Activated naive CD8-positive, alpha-beta T cell treated with anti-CD3 and anti-CD28 coated beads, Interleukin-2, amount 50 U/mL, for 16 hours (primary cell): ENCODE measurements around the gene KRT1.
"Not testable (repeated sequence)": the region's sequence is repeated elsewhere in the genome, so short reads cannot be mapped to it uniquely, and the experiment has no call there.

ENCODE experiments used
- DNase-seq: peaks from one replicate; pipeline ENCODE4 v3.0.0-alpha.2; 2020; ENCODE audit warnings: low read depth, low spot score

Gene KRT1

DNA sequence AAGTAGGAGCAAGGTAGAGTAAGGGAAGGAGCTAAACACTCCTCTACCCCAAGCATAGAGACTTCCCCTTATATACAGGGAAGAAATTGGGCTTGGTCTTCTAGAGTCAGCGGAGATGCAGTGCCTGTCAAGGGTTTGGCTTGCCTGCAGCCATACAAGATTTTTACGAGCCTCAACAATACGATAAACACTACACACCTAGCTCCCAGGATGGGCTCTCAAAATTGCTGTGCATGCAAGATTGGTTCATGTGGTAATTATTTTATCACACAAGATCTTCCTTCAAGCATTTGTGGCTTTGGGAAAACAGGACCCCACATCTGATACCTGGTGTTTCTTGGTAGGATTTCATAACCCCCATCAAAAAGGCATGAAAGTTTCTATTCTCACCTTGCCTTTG is at the start of gene KRT1:
TSS of gene KRT1 (minus strand) at position 45 of the 400 bp plus-strand sequence. CDS start 59 bp downstream, outside the sequence.
- no peak for DNase-seq

DNA sequence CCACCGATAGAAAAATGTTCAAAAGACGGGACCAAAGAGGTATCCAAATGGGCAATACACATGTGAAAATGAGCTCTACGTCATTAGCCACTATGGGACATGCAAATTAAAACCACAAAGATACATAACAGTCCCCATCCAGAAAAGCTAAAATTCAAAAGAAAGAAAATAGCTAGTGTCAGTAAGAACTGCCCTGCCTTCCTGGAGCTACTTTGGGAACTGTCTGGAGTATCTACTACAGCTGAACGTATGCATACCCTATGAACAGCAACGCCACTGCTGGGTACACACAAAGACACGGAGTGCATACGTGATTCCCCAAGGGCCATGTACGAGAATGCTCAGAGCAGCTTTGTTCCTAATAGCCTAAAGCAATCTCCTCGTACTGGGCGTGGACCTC is 48.9 kb upstream of the KRT1 start:
- DNase-seq, result no peak

DNA sequence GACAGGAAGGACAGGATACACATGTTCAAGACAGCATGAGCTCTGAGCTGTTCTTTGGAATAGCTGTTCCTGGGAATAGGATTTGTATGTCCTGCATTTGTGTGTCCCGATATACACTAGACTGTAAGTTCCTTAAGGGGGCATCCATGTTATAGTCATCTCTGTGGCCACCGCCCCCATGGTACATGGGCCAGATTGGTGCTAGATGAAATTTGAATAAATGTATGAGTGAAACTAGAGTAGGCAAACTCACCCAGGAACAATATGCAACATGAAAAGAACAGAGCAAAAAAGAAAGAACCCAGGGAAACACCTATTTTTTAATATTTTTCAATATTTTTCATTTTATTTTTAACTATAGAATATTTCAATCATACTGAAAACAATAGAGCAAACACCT is 48.2 kb upstream of the KRT1 start:
- no peak for DNase-seq

DNA sequence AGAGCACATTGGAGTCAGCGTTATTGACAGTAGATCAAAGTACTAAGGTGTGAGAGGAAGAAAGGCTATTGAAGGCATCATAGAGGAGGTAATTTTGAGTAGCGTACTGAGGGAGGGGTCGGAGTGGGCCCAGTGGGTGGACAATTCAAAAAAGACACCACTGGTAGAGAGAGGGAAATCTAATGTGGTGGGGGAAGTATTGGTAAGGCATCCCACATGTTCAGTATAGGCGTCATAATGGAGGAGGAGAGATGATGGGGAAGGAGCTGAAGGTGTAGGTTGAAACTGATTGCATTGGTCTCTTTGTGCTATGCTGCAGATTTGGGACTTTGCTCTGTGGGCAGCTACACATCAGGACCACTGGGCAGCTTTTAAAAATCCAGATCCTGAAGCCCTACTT is 46.8 kb upstream of the KRT1 start:
- no peak for DNase-seq

DNA sequence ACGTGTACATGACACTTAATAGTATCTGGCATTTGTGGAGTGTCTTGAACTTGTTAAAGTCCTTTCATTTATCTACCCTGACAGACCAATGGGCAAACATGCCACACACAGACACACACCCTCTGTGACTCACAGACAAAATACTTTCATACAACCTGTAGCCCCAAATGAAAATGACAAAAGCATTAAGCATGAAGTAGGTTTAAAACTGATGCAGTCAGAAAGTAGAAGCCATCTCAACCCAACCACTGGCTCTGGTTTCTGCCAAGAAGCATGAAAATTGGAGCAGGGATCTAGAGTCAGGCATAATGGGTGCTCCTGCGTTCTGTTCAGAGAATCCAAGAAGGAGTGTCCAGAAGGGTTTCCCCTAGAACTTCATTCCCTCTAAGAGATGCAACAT is 46.2 kb upstream of the KRT1 start:
- DNase-seq, result no peak

DNA sequence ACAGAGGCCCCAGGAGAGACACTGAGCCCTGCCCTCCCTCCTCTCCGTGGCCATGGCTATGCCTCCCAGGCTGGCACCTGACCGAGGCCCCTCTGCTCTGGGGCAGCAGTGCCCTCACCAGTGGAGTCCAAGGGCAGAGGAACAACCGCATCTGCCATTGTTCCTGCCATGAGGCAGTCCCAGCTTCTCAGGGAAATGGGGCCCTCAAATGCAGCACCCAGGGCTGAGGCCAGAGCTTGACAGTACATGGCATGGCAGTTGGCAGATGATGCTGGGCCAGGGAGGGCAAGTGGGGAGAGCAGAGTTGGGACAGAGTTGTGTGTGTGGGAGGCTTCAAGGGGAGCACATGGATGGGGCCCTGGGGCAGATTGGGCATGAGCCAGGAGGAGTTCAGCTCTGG is 44.2 kb upstream of the KRT1 start:
- DNase-seq, result no peak

DNA sequence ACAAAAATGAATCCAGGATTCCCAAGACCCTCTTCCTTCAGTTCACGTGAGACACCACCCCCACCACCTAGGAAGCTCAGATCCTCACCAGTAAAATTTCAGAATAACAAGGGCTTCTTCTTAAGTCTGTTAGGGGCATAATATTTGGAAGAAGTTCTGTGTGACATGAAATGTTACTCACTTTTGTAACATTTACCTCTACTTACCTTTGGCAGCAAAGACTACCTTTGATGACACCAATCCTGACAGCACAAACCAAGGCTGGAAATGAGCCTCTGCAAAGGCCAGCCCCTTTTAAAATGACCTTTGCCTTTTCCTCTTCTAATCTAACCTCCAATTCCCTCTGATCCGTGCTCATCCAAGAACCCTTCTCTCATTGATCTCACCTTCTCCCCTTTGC is 42.5 kb upstream of the KRT1 start:
- no peak for DNase-seq

DNA sequence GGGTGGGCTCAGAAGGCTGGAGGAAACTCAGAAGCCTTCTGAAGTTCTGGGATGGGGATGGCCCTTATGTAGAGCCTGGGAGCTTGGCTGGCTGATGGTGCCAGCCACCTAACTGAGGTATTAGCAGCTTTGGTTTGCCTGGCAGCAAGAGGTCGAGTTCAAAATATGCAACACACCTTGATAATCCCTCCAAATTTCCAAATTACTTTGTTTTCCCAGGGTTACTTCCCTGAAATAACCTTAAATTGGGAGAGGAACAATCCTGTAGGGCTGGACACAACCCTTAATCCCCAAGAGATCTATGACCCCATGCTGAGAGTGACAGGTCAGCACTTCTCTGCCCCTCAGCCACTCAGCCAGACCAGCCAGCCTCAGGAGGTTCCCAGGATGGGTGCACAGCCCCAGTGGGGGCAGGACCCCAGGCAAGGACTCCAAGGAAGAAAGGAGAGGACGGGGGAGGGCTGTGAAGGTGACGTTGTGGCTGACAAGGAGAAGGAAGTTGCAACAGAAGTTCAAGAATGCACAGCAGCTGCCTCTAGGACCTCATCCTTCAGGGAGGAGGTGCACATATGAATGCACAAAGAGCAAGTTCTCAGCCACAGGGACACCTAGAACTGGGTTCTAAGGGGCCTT is 41.7 kb upstream of the KRT1 start:
- DNase-seq, result no peak

DNA sequence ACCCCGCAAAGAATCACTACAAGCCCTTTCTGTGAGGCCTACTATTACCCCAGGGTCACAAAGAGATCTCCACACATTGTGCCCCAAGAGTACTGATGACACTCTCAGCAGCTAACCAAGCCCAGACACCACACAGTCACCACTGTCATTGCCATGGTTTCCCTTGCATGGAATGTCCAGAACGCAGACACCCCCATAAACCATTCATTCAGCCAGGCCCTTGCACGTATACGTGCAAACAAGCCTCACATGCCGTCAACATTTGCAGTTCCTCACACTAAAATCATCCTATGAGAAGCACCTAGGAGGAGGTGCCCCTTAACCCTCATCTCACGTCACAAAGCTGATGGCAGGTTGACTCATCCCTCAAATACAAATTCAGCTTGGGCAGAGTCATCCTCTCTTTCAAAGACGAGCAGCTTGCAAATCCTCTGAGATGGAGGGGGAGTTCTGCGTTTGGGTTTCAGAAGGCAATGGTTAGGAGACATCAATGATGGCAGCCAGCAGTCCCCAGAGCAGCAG is 40.2 kb upstream of the KRT1 start:
- no peak for DNase-seq

DNA sequence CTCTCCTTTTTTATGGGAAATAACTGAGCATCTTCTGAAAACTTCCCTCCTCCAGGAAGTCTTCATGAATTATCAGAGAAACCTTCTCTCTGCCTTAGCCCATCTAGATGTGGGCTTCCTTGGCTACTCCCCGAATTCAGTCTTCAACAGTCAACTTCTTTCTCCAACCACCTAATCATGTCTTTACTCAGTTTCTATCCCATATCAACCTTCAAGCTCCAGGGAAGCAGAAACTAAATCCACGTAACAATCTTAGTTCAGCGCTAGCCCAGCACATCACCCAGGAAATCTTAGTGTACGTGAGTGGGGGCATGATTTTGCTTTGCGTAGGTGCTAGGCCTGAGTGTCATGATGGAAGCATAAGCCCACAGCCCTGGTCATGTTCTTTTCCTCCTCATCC is 35.9 kb upstream of the KRT1 start:
- no peak for DNase-seq

DNA sequence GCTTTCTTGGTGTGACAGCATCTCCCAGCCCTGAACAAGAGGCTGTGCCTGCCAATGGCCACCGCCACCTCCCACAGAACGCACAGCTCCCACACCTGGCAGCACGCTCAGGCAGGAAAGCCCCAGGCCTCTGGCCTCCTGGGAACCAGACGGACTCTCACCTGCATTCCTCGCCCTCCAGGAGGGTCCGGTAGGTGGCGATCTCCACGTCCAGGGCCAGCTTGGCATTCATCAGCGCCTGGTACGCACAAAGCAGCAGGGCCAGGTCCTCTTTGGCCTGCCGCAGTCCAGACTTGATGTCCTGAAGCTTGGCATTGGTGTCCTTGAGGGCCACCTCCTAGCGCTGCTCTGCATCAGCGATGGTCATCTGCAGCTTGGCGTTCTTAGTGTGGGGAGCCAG is 35.2 kb upstream of the KRT1 start:
- DNase-seq, result no peak

DNA sequence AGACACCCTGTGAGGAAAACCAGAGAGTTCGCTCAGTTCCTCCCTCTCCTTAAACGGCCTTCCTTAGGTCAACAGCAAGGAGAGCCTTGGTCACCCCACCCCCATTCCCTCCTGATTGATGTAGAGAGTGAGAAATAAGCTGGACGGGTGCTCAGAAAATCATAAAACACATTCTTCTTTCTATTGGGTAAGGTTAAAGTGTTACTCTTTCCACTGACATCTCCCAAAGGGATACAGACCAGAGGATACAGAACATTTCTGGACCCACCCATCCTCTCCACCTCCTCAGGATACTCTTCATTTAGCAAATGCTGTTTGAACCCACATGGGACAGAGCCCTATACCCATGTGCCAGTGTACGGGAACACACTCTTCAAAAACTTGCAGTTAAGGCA is 34.7 kb upstream of the KRT1 start:
- no peak for DNase-seq

DNA sequence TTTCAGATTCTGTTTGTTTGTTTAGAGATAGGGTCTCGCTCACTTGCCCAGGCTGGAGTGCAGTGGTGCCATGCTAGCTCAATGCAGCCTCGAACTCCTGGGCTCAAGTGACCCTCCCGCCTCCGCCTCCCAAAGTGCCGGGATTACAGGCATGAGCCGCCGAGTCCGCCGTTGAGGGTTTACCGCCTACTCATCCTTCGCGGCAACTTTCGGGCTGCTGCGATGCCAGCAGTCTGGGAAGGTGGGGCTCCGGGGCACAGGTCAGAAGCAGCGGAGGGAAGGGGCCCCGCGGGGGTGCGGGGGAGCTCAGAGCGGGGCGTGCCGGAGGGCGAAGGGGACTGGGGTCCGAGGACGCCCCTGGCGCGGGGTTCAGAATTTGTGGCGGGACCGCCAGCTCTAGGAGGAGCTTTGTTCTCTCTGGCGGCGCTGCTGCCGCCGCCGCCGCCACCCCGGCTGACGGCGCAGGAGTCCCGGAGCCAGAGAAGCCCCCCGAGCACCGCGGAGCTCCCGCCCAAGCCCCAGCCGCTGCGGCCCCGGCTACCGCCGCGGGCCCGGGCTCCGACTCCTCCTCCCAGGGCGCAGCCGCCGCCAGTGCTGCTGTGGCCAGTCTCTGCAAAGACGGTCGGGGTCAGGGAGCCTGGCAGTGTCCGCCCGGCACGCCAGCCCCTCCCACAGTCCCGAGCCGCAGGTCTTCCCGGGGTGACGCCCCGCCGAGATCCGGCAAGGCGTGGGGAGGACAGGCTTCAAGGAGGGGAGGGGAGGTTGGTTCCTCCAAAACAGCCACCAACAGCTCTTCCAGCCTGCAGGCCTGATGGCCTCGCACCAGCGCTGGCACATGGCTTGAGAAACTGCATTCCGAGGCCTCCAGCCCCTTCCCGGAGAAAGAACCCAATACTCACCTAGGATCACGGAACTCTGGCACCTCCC is 34.0 kb upstream of the KRT1 start:
- no peak for DNase-seq

DNA sequence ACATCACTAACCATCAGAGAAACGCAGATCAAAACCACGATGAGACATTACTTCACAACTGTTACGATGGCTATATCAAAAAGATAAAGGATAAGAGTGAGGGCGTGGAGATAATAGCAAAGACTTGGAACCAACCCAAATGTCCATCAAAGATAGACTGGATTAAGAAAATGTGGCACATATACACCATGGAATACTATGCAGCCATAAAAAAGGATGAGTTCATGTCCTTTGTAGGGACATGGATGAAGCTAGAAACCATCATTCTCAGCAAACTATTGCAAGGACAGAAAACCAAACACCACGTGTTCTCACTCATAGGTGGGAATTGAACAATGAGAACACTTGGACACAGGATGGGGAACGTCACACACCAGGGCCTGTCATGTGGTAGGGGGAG is 31.9 kb upstream of the KRT1 start:
- DNase-seq, result not testable (repeated sequence)

DNA sequence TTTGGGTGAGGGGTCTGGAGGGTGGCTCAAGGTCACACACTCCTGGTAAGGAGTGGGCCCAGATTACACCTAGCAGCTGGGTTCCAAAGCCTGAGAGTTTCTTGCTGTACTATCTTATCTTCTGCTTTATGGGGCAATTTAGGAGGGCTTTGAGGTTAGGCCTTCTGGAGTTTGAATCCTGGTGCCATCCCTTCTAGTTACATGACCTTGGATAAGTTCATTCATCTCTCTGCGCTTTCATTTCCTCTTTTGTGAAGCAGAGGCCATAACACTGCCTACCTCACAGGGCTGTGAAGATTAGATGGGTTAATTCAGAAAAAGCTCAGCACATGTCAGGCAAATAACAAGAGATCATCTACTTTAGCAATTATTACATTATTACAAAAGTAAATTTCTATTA is 30.5 kb upstream of the KRT1 start:
- DNase-seq, result no peak

DNA sequence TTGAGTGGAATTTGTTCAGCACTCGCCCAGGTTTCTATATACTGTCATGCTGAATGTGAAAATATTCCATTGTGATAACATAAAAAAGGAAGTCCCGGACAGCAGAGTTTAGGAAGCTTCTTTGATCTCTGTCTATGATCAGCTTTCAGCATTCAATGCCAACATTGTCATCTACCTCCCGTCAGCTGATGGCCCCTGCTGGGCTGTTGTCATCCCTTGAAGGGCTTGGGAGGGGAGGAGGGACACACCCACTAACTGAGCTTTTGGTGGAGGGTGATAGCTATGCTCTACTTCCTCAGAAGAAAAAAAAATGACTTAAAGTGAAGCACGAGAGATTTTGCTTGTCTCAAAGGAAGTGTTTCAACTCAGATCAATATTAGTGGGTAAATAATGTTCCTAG is 27.8 kb upstream of the KRT1 start:
- DNase-seq, result no peak

DNA sequence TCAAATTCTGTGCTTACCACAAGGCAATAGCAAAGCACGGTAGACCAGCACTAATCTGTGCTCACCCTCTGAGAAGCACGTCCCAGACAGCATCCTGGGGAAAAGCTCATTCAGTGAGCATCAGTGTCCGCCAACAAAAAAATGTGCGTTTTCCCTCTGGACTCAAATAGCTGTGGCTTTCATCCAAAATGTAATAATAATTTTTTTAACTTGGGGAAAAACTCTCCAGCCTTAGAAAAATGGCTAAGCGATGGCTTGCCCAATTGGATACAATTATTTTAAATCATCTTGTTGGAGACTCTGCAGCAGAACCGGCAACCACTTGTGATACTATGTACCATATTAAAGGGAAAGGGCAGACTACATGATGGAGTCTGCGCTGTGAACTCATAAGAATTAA is 24.3 kb upstream of the KRT1 start:
- no peak for DNase-seq

DNA sequence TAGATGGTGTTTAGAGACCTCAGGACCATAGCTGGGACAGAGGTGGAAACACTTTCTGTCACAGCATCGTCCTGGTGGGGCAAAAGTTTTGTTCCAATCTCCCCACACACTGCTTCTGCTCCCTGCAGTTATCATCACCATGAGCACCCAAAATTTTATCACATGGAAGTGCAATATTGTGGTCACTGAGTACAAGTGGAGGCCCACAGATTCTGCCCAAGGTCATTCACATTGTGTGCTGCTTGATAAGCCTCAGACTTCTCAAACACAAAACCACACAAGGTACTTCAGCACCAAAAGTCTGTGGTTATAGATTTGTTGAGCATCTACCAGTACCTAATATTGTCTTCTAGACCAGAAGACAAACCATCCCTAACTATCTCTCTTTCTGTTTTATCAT is 23.7 kb upstream of the KRT1 start:
- no peak for DNase-seq

DNA sequence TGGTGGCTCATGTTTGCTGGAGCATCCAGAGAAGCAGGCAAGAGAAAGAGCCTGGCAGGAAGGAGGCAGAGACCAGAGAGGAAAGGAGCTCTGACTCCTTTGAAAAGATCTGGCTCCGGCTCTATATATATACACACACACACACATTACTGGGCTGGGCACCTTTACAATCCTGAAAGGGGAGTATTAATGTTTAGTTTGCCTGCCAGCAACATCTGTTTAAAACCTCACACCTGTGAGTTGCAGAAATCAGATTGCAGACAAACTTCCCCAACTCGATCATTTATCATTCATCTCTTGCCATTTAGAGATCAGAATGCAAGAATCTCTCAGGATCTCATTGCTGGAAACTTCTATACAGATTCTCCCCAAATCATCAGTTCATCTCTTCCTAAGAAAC is 23.2 kb upstream of the KRT1 start, which contains the start of gene KRT77:
TSS of gene KRT77 (minus strand) at position 101 of the 400 bp plus-strand sequence. CDS start at position 11, 90 bp downstream.
- DNase-seq, result no peak

DNA sequence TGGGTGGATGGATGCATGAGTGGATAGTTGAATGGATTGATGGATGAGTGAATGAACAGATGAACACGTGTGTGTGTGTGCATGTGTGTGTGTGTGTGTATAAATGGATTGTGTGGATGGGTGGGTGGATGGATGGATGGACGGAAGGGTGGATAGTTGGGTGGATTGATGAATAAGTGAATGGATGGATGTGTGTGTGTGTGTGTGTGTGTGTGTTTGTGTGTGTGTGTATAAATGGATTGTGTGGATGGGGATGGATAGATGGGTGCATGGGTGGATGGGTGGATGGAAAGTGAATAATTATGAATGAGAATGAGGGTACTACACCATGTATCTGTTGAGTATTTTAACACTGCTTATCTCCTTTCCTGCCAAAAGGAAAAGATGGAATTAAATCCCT is 22.1 kb upstream of the KRT1 start:
- DNase-seq, result no peak

DNA sequence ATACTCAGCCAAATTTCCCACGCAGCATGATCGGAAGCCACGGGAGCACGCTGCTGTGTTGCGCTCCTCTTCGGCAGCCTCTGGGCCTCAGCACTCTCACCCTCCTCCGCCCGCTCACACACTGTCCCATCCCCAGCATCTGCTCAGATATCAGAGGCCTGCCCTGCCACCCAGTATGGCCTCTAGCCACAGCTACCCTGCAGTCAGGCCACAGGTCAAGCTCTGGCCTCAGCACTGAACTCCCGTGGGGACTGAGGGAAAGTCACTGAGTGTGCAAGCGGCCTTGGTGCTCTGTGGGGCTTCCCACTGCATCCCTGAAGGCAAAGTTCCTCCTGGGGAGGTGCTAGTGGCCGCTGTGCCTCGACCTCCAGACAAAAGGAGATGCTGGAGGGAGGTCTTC is 21.1 kb upstream of the KRT1 start:
- no peak for DNase-seq

DNA sequence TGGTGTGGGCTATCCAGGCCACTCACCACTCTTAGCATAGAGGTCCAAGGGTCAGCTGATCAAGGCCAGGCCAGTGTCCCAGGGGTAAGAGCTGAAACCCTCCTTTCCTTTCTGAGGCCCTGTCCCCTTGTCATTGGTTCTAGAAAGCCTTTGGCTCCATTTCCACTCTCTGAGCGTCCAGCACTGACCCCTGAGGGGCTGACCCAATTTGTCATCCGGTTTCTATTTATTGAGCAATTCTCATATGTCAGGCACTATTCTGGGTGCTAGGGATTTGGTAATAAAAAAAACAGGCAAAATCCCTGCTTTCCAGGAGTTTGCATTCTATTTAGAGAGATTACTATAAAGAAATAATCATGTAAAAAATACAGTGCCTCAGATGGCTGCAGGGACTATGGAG is 19.8 kb upstream of the KRT1 start:
- DNase-seq, result no peak

DNA sequence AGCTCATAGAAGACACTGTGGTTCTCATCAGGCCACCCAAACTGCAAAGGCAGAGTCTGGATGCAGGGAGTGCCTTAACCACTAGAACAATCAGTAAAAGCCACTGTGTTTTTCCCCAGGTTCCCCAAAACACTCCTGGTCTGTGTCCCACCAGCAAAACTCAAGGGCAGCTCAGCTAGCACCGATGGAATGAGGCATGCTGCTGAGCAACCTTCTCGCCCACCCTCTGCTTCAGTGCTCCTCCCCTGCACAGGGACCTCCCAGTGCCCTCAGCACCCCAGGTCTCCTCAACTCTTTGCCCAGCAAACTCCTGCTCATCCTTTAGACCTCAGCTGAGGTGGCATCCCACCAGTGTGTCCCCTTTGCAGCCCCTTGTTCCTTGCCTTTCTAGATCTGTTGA is 19.2 kb upstream of the KRT1 start:
- DNase-seq, result no peak
